Neural cell (in vitro differentiated cells): ENCODE measurements around the gene AGPAT2.

ENCODE experiments used
- EP300 ChIP-seq: fragments of 450-650 bp; conservative IDR thresholded peaks from 2 replicates; pipeline ENCODE4 v1.6.1; 2014; ENCODE audit warnings: antibody characterized with exemption, mild to moderate bottlenecking, moderate library complexity; ENCODE audit not compliant: poor library complexity, severe bottlenecking
- REST ChIP-seq: IDR thresholded peaks from 2 replicates; pipeline ENCODE4 v1.6.1; 2012; ENCODE audit warnings: borderline replicate concordance

- TF ChIP-seq REST (no peak), EP300 (peak; percentile 39)
Measured at GRCh38 chr9:136631038-136632000, 55.9 kb downstream of the AGPAT2 start.
